Memory B cell (primary cell): ENCODE measurements around the gene SAP25.

Experiments used
- ATAC-seq: fragments of 150-1000 bp; cut with Tn5 transposase; 2 replicates; pipeline ENCODE4 v1.10.0; 2021; ENCODE audit warnings: low read depth, mild to moderate bottlenecking, moderate library complexity
- DNase-seq, 2 donors: peaks; one replicate each; pipeline ENCODE4 v3.0.0; 2022; ENCODE audit warnings: low spot score in 2 of 2
- H3K27ac Mint-ChIP-seq: one replicate; pipeline ENCODE4 v1.8.0; 2022; ENCODE audit warnings: mild to moderate bottlenecking, moderate library complexity, mixed read lengths
- H3K27me3 Mint-ChIP-seq: one replicate; pipeline ENCODE4 v1.8.0; 2022; ENCODE audit warnings: mixed read lengths
- H3K36me3 Mint-ChIP-seq: one replicate; pipeline ENCODE4 v1.8.0; 2022; ENCODE audit warnings: mild to moderate bottlenecking, mixed read lengths
- H3K4me1 Mint-ChIP-seq: one replicate; pipeline ENCODE4 v1.8.0; 2022; ENCODE audit warnings: mixed read lengths
- H3K4me3 Mint-ChIP-seq: one replicate; pipeline ENCODE4 v1.8.0; 2022; ENCODE audit warnings: mild to moderate bottlenecking, moderate library complexity, mixed read lengths
- H3K9me3 Mint-ChIP-seq: one replicate; pipeline ENCODE4 v1.8.0; 2022; ENCODE audit warnings: mixed read lengths

The SAP25 gene

DNA sequence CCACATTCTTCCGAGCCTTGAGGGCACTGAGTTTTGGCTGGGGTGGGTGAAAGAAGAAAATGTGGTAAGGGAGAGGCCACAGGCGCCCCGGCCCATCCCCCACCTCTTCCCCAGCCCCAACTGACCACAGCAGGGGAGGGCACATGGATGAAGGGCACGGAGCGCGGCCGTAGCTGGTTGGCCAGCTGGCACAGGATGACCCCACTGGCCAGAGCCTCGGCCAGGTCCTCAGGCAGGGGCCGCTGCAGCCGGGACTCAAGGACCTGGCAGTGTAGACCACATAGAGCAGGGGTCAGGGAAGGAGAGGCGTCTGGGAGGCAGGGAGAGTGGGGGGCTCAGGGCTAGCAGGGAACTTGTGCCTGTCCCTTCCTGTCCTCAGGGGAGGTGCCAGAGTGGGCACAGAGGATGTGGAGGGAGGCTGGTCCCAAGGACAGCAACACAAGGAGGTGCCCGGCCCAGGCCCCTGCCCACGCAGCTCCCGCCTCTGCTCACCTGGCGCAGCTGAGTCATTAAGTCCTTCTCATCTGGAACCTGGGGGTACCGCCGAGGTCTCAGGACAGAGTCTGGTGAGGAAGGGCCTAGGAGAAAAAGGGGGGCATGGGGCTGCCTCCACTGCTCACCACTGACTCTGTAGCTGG, 2.2 kb upstream of the SAP25 start:
- Mint-ChIP-seq H3K4me1 (peaks cover 4% of the 10 kb centered on the region), H3K27ac (no peak overlapping the region)
- no peak for ATAC-seq

DNA sequence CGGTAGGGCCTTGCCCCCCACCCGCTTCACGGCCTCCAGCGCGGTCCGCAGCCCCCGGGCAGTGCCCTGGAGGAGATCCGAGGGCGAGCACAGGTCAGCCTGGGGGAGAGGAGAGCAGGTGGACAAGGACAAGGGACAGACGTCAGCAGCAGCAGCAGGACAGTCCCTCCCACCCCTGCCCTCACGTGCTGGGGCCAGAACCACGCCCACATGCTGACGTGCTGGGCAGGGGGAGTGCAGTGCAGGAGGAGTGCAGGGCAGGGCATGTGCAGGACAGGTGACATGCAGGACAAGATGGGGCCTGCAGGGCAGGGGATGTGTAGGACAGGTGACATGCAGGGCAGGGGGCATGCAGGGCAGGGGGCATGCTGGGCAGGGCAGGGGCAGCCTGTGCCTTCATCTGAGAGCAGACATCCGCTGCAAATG, 1.5 kb upstream of the SAP25 start:
- no peak overlapping the region for H3K27ac Mint-ChIP-seq
- H3K9me3 Mint-ChIP-seq: no peaks in the 10 kb centered on the region
- peaks cover 4% of the 10 kb centered on the region for H3K4me1 Mint-ChIP-seq
- no peak overlapping the region for H3K4me3 Mint-ChIP-seq
- ATAC-seq: no peak
- no peak for DNase-seq
- no peaks in the 10 kb centered on the region for H3K27me3 Mint-ChIP-seq
- peaks cover 32% of the 10 kb centered on the region for H3K36me3 Mint-ChIP-seq

More for the DNA sequence above, 2.2 kb upstream of the SAP25 start:
- H3K27me3 Mint-ChIP-seq: no peaks in the 10 kb centered on the region
- H3K4me3 Mint-ChIP-seq: no peak overlapping the region
- peaks cover 32% of the 10 kb centered on the region for H3K36me3 Mint-ChIP-seq
- no peak for DNase-seq
- H3K9me3 Mint-ChIP-seq: no peaks in the 10 kb centered on the region

DNA sequence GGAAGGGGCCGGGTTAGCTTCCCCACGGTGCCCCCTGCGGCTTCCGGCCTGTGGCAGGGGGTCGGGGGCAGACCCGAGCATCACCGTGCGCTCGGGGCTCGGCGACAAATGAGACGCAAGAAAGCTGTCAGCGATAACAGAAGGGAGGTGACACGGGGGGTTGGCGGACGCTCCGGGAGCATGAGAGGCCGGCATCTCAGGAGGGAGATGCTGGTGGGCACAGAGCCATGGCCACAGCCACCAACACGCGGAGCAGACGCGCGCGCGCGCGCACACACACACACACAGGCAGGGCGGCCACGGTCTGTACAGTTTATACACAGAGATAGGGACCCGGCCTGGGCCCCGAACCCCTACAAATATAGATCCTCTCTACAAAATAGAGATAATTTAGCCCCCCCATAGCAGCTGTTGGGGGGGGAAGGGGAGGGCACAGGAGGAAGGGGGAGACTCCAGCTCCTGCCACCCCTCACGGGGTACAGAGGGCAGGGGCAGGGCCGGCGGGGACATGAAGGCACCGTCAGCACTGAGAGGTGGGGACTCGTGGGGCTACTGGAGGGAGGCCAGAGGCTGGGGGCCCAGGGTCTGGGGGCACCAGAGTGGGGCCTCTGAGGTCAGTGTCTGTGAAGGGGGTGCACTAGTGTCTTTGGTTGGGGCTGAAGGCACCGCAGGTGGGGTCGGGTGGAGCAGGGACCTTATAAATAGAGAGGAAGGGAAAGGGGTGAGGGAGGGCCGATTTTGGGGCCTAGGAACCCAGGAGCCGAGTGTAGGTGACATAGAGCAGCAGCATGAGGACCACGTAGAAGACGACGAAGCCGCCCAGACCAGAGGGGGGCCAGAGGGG, 884 bp upstream of the SAP25 start:
- Mint-ChIP-seq H3K36me3 (peaks cover 30% of the 10 kb centered on the region), H3K4me3 (no peak overlapping the region), H3K27ac (no peak overlapping the region), H3K27me3 (no peaks in the 10 kb centered on the region), H3K9me3 (no peaks in the 10 kb centered on the region), H3K4me1 (peaks cover 5% of the 10 kb centered on the region)
- no peak for DNase-seq
- no peak for ATAC-seq

DNA sequence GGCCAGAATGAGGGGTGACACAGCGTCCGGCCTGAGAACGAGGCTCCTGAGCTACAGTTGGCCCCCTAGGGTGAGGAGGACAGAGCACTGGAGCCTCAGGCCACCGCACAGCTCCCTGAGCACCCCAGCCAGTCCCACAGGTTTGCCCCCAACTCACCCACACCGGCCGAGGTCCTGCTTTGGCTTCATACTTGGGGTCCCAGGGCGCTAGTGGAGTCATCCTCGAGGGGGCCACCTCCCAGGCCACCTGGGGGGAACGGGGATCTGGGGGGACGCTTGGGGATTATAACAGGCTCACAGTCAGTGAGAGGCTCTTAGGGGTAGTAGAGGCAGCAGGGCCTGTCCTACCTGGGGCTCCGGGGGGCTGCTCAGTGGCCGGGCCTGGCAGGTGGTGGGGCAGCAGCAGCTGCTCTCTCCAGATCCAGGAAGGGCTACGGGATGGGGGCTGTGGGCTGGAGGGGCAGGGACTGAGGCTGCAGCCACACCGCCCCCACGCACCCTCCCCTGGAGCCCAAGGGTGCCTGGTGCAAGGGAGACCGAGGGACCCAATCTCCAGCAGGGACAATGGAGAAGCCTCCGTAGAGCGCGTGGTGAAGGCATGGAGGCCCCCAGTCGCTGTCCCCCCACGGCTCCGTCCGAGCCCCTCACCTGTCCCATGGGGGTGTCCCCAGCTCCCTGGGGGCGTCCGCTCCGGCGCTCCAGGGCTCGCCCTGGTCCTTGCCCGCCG, 588 bp downstream of the SAP25 start:
- ATAC-seq (no peak), DNase-seq (no peak)
- Mint-ChIP-seq H3K27me3 (no peaks in the 10 kb centered on the region), H3K9me3 (no peaks in the 10 kb centered on the region), H3K27ac (no peak overlapping the region), H3K36me3 (peaks cover 25% of the 10 kb centered on the region), H3K4me3 (no peak overlapping the region), H3K4me1 (peaks cover 17% of the 10 kb centered on the region)

DNA sequence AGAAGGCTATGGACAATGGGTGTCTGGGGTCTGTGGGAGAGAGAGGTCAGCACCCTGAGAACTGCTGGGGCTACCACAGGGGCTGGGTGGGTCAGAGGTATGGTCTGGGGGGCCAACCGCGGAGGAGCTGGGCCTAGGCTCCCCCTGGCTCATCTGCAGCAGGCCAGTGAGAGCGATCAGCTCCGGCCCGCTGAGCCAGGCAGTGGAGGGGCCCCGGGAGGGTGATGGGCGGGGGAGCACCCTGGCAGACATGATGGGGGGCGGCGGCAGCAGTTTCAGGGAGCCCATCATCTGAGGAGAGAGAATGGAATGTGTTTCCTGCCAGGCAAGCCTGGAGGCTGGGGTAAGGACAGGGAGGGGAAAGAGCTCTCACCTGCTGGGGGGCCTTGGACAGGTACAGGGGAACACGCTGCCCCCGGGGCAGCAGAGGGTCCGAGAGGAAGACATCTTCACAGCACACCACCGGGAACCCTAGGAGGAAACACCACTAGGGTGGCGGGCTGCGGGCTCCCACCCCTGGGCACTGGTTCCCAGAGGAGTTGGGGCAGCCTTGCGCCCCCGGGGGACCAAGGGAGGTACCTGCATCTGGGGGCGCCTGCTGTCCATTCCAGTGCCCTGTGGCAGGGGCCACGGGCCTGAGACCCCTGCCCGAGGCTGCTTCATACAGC, 1.3 kb downstream of the SAP25 start:
- no peak for DNase-seq
- Mint-ChIP-seq H3K27me3 (no peaks in the 10 kb centered on the region), H3K27ac (no peak overlapping the region)

DNA sequence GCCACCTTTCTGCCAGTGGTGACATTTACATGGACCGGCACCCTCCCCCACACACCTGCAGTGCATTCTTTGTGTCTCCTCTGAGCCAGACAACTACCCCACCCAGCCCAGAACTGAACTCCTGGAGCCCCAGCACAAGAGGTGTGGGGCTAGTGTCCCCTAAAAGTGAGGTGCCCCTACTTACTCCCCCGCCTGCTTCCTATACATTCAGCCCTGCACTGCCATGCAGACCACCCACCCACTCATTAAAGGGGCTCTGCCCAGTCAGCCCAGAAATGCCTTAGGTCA, 1.9 kb downstream of the SAP25 start:
- DNase-seq (no peak), ATAC-seq (no peak)
- peaks cover 25% of the 10 kb centered on the region for H3K4me1 Mint-ChIP-seq
- no peak overlapping the region for H3K4me3 Mint-ChIP-seq
- H3K27ac Mint-ChIP-seq: no peak overlapping the region
- peaks cover 24% of the 10 kb centered on the region for H3K36me3 Mint-ChIP-seq
- no peaks in the 10 kb centered on the region for H3K27me3 Mint-ChIP-seq
- H3K9me3 Mint-ChIP-seq: no peaks in the 10 kb centered on the region

More for the DNA sequence above, 1.3 kb downstream of the SAP25 start:
- ATAC-seq: no peak
- Mint-ChIP-seq H3K9me3 (no peaks in the 10 kb centered on the region), H3K4me3 (no peak overlapping the region), H3K36me3 (peaks cover 25% of the 10 kb centered on the region), H3K4me1 (peaks cover 22% of the 10 kb centered on the region)

DNA sequence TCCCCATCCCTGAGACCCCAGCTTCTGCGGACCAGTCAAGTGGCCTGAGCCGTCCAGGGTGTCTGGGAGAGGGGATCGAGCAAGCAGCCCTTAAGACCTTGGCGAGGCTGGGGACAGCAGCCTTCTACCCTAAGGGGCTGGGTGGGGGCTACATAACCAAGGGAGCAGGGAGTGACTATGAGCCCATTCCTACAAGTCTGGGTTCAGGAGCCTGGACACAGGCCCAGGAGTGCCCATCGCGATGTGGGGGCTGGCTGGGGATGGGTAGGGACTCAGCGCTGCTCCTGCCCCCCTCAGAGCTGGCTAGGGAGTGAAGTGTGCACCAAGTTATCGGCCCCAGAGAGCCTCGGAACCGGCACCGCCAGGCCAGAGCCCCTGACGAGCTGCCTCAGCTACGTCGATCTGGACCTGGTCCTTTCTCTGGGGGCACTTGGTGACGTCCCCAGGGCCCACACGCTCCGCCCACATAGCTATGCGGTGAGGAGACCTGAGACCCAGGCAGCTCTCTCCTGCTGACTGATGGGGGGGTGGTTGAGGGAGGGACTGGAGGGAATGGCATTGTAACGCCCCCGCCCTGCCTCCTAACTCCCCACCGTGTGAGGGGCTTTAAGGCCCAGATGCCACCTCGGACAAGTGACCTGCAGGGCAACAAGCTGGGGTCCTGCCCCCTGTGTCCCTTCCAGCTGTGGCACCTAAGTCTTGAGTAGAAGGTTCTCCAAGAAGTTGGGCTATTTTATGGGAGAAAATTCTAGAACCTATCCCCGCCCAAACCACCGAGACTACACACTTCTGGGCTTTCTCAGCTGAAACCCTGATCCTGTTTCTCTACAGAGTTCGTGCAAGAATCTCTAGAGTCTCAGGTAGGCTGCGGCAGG, 2.5 kb downstream of the SAP25 start:
- DNase-seq: no peak
- Mint-ChIP-seq H3K4me3 (no peak overlapping the region), H3K27ac (no peak overlapping the region), H3K36me3 (peaks cover 18% of the 10 kb centered on the region), H3K9me3 (no peaks in the 10 kb centered on the region), H3K27me3 (no peaks in the 10 kb centered on the region), H3K4me1 (peaks cover 28% of the 10 kb centered on the region)
- no peak for ATAC-seq

DNA sequence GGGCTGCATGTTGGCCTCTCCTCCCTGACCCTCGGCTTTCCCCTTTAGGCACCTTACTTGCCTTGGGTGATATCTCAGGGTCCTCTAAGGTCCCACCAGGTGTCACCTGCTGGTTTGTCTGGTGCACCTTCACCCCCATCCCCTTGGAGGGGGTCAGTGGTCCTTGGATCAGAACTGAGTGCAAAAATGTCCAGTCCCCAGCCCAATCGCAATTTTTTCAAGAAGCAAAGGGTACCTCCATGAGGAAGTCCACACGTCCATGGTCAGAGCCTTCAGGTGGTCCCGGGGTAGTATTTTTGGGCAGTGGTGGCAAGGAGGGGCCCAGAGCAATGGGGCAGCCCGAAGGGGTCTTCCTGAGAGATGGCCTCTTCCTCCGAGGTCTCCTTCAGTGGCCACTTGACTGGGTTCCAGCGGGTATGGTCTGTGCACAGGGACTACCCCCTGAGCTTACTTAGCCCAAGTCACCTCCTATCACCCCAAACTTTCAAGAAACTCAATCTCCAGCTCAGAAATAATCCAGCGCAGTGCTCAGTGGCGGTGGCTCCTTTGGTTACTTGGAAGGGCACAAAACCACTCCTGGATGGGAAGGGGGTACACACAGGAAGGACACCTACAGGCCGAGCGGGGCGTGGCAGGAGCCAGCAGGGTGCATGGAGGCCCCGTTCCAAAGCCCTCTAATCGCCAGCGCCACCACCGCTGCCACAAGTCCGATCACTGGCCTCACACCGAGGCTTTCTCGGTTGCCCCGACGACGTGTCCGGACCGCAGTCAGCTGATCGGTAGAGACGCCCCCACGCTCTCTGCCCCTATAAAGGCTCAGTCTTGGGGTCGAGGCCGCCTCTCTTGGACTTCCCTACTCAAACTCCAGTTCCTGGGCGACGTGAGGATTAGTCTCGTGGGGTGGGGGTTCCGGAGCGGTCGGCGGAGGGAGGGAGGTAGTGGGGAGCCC, 4.5 kb downstream of the SAP25 start:
- Mint-ChIP-seq H3K27ac (peak overlapping the region; percentile 53), H3K27me3 (no peaks in the 10 kb centered on the region), H3K4me3 (peak overlapping the region; percentile 49), H3K4me1 (peaks cover 28% of the 10 kb centered on the region), H3K36me3 (peaks cover 6% of the 10 kb centered on the region), H3K9me3 (no peaks in the 10 kb centered on the region)
- DNase-seq: no peak
- peak; percentile 32 for ATAC-seq

DNA sequence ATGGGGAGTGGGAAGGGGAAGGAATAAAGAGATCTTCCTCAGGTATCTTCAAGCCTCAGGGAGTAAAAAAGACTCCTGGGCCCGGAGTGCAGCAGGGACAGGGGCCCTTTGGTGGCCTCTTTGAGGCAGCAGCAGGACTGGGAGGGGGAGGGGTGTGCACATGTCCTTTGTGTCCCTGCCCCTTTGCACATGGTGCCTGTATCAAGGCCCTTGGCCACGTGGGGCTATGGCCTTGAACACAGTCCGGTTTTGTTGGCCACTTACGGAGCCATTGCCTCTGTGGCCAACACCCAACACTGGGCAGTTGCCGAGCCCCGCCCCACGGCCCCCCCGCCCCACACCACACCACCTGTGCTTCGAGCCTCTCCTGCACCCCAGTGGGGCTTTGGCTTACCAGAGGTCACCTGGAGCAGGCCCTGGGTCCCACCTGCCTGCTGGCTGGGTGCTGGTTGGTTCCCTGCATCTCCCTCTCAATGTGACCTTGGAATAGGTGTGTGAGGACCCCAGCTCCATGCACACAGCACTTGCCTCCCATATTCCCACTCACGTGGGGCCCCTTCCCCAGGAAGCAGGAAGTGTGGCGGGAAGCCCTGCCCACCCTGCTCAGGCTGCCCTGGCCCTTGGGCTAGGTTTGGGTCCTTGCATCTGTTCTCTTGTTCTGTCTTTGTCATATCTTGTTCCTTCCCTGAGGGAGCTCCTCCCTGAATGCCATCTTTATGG, 5.4 kb downstream of the SAP25 start:
- DNase-seq: no peak
- H3K4me3 Mint-ChIP-seq: peak overlapping the region; percentile 49
- no peaks in the 10 kb centered on the region for H3K9me3 Mint-ChIP-seq
- H3K4me1 Mint-ChIP-seq: peaks cover 28% of the 10 kb centered on the region
- ATAC-seq: no peak
- peak overlapping the region; percentile 6 for H3K27ac Mint-ChIP-seq
- H3K27me3 Mint-ChIP-seq: no peaks in the 10 kb centered on the region
- peaks cover 7% of the 10 kb centered on the region for H3K36me3 Mint-ChIP-seq

DNA sequence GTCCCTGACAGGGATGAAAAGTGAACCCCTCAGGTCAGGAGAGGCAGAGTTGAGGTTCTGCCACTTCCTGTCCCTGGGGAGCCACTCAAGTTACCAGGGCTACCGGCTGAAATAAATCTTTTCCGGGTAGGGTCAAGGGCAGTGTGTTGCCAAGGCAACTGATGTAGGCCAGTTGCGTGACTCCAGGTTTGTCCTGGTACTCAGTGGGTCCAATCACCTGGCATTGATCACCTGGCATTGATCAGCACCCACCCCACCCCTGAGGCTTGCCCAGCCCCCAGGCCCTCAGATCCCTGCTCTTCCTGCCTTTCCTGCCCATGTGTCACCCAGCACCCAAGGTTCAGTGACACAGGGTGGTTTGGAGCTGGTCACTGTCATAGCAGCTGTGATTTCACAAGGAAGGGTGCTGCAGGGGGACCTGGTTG, 5.9 kb downstream of the SAP25 start:
- Mint-ChIP-seq H3K4me1 (peaks cover 28% of the 10 kb centered on the region), H3K27ac (peak overlapping the region; percentile 6), H3K36me3 (peaks cover 9% of the 10 kb centered on the region), H3K9me3 (no peaks in the 10 kb centered on the region), H3K4me3 (no peak overlapping the region), H3K27me3 (no peaks in the 10 kb centered on the region)
- ATAC-seq: peak; percentile 33
- no peak for DNase-seq

DNA sequence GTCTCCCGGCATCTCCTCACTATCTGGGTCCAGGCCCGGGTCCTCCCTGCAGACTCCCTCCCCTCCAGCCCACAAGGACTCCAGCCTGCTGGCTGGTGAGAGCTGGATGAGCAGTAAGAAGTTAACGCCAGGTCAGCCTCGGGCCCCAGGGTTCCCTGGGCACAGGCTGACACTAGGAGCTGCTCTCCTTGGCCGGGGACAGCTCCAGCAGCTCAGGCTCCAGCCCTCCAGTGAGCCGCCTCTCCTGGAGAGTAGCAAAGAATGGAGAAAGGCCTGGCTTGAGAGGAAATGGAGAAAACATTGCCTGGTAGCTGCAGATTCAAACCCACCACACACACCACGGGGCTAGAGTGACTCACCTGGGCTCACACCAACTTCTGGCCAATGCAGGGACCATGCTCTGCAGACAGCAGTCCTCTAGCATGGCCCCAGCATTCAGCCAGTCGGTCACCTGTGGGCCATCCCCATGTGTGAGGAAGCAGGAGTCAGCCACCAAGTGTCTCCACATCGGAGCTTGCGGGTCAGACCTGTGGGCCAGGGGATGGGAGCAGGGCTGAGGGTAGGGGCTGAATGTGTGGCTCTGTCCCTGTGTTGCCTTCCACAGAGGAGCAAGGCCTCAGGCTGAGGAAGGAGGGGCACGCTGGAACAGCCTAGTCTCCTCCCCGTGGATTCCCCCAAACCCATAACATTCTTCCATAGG, 6.5 kb downstream of the SAP25 start:
- no peak overlapping the region for H3K4me3 Mint-ChIP-seq
- no peak for ATAC-seq
- H3K36me3 Mint-ChIP-seq: peaks cover 6% of the 10 kb centered on the region
- no peaks in the 10 kb centered on the region for H3K9me3 Mint-ChIP-seq
- no peaks in the 10 kb centered on the region for H3K27me3 Mint-ChIP-seq
- H3K4me1 Mint-ChIP-seq: peaks cover 28% of the 10 kb centered on the region
- peak overlapping the region; percentile 6 for H3K27ac Mint-ChIP-seq
- DNase-seq: no peak
